Measurements from ENCODE around the gene RHOD.

The RHOD gene

DNA sequence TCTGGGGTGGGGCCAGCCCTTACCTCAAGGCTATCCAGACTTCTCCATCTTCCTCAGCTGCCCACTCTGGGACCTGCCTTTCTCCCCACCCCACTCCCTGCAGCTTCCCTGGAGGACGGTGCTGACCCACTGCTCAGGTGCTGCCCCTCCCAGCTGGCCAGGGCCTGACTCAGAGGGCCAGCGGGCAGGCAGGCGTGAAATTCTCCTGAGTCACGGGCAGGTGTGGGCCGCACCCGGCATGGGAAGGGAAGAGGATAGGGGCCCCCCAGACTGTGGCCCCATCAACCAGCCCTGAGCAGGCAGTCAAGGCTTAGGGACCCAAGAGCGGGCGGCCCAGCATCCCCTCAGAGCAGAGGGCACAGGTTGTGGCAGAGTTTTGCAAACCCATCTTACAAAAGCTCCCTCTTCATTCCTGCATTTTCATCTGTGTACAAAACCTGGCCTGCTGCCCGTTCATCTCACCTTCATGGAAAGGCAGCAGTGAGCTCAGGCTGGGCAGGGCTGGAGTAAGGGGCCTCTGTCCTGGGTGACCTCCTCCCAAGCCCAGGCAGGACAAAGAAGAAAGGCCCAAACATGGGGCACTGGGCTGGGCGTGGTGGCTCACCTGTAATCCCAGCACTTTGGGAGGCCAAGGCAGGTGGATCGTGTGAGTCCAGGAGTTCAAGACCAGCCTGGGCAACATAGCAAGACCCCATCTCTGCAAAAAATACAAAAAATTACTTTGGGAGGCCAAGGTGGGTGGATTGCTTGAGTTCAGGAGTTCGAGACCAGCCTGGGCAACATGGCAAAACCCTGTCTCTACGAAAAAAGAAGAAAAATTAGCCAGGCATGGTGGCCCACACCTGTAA, 6.1 kb downstream of the RHOD start:
- DNase-seq (ENCODE audit: low read depth): no peak

DNA sequence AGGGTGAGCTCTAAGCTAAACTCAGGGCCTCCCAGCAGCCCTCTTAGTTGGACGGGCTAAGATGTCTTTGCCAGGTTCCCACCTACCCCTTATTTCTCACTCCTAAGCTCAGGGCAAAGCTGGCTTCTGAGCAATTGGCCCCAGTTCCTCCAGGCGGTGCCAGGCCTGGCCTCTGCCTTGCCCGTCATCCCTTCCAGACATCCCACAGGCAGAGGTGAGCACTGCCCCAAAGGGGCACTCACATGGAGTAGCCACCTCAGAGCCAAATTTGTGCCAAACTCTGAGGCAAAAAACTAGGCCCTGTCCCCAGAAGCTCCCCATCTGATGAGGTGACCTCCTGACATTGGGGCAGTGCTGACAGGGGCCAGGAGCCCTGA, 9.7 kb downstream of the RHOD start:
- DNase-seq (ENCODE audit: low read depth): no peak

DNA sequence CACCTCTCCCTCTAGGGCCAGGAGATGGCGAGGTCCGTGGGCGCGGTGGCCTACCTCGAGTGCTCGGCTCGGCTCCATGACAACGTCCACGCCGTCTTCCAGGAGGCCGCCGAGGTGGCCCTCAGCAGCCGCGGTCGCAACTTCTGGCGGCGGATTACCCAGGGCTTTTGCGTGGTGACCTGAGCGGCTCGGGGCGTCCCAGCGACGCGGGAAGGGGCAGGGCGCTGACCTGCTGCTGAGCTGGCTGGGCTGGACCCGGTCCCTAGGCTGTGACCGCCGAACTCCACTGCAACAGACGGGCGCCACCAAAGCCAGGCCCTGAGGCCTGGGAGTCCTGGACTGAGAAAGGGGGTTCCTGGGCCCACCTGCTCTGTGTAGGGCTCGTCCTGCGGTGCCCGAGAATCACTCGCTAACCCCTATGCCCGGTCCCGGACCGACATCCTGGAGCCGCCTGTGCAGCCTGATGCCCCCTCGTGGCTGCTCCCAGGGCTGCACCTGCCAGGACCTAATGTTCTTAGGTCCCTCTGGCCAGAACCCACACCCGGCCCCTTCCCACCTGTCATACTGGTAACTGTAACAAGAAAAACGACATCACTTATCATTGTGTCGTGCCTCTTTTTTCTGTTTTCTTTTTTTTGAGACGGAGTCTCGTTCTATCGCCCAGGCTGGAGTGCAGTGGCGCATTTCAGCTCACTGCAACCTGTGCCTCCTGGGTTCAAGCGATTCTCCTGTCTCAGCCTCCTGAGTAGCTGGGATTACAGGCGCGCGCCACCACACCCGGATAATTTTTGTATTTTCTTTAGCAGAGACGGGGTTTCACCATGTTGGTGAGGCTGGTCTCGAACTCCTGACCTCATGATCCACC, 15.0 kb downstream of the RHOD start:
- DNase-seq (ENCODE audit: low read depth): no peak

DNA sequence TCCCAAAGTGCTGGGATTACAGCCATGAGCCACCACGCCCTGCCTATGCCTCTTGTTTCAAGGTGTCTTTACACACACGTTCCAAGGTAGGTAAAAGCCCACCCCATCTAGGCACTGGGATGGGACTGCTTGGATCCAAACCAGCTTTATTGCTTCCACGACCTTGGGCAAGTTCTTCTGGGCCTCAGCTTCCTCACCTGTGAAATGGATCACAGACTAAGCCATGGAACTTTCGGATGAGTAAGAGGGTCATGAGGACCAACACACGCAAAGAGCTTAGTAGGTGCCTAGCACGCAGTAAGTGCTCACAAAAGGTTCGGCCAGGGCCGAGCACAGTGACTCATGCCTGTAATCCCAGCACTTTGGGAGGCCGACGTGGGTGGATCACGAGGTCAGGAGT, 15.6 kb downstream of the RHOD start:
- no peak for DNase-seq (ENCODE audit: low read depth)

DNA sequence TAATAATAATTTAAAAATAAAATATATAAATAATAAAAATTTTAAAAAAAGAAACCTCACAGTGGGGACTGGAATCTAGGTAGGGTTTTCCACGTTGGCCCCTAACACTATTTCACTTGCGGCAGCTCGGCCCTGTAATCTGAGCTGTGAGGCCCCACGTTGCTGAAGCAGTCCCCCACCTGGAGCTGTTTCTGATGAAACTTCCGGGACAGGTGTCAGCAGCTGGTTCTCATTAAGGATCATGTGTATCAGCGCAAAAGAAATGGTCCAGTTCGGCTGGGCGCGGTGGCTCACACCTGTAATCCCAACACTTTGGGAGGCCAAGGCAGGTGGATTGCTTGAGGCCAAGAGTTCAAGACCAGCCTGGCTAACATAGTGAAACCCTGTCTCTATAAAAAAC, 17.3 kb downstream of the RHOD start:
- DNase-seq (ENCODE audit: low read depth): no peak

DNA sequence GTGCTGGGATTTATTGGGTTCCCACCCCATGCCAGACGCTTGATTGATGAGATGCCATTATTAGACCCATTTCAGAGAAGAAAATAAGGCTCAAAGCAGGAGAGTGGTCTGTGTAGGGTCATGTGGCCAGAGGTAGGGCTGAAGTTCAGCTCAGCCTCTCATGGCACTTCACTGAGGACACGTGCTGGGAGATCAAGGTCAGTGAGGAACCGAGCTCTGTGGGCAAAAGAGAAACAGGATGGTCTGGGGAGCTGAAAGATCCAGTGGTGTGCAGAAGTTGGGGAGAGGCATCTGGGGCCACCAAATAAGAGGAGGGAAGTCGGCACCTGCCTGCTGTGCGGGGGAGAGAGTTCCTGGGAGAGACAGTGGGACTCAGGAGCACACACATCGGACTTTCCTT, 19.6 kb downstream of the RHOD start:
- no peak for DNase-seq (ENCODE audit: low read depth)

DNA sequence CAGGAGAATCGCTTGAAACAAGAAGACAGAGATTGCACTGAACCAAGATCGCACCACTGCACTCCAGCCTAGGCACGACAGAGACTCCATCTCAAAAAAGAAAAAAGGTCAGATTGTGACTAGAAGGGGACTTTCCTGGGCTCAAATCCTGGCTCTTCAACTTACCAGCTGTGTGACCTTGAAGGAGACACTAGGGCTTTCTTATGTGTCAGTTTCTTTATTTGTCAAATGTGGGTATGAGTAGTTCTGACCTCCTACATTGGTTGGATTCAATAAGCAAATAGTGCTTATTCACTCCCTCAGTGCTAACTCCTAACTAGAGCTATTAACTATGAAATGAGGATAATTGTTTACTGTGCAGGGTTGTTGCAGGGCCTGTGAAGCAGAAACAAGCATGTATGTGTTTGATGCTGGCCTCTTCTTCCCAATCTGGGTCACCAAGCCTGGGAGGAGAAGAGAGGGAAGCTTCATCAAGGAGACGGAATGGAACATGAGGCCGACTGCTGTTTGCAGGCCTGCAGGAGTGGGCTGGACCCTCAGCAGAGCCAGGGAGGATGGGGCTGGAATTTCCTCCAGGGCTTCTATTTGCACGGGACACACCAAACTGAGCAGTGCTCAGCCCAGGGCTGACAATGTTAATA, 22.5 kb downstream of the RHOD start:
- DNase-seq (ENCODE audit: low read depth): no peak

DNA sequence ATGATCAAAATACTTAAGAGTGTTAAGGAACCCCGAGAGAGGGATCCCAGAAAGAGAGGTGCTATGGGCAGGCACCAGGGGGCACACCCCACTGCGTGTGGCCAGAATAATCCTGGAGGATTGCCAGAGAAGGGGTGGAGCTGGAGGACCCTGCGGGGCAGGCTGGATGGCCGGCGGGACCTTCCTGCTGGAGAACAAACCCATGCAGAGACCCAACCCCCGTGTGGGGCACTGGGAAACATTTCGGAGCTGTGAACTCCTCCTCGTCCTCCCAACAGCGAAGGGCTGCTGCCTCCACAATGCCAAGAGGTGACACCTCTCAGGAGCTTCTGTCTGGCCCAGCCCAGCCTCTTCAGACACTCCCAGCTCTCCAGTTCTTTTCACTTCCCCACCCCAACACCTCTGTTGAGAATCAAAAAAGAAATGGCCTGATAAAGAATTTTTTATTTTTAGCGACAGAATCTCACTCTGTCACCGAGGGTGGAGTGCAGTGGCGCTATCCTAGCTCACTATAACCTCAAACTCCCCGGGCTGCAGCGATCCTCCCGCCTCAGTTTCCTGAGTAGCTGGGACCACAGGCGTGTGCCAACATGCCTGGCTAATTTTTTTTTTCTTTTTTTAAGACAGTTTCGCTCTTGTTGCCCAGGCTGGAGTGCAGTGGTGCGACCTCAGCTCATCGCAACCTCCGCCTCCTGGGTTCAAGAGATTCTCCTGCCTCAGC, 25.6 kb downstream of the RHOD start:
- DNase-seq (ENCODE audit: low read depth): no peak

DNA sequence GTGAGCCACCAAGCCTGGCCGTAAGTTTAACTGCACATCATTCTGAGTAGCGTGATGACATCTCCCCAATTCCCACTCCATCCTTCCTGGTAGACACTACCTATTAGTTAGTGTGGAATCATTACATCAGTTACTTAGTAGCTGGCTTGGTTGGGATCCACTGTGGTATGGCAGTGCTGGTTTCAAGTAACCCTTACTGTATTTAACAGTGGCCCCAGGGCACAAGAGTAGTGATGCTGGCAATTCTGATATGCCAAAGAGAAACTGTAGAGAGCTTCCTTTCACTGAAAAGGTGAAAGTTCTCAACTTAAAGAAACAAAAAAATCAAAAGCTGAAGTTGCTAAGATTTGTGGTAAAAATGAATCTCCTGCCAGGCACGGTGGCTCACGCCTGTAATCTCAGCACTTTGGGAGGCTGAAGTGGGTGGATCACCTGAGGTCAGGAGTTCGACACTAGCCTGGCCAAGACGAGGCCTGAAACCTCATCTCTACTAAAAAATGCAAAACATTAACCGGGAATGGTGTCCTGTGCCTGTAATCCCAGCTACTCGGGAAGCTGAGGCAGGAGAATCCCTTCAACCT, 27.2 kb downstream of the RHOD start:
- DNase-seq (ENCODE audit: low read depth): no peak

DNA sequence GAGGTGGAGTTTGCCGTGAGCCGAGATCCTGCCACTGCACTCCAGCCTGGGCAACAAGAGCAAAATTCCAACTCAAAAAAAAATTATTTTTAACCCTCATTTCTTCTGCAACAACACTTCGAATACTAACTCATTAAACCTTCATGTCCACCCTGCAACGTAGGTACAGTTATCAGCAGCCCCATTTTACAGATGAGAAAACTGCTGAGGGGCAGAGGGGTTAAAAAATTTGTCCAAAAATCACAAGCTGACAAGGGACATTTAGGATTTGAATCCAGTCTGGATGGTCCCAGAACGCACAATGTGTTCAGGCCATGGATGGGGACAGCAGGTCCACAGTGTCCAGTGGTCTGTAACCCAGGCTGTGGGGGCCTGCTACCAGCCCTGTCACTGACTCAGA, 29.0 kb downstream of the RHOD start:
- DNase-seq (ENCODE audit: low read depth): no peak

DNA sequence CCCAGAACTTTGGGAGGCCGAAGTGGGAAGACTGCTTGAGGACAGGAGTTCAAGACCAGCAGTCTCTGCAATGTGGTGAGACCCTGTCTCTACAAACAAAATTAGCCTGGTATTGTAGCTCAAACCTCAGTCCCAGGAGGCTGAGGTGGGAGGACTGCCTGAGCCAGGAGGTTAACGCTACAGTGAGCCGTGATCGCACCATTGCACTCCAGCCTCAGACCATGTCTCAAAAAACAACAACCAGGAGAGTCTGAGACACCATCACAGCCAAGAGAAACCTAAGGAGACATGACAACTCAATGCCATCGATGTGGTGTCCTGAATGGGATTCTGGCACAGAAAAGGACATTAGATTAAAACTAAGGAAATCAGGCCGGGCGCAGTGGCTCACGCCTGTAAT, 34.1 kb downstream of the RHOD start:
- no peak for DNase-seq (ENCODE audit: low read depth)

DNA sequence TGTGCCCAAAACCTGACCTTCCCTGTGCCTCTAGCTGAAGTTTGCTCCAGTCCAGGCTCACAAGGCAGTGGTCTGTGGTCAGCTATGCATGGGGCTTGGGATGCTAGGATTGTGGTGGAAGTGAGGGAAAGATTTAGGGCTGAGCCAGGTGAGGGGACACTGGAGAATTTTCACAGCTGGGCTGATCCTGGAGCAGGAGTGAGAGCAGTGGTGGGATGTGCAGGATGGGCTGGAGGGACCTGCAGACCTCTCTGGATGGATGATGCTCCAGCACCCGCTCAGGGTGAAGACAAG, 38.5 kb downstream of the RHOD start:
- DNase-seq (ENCODE audit: low read depth): no peak

DNA sequence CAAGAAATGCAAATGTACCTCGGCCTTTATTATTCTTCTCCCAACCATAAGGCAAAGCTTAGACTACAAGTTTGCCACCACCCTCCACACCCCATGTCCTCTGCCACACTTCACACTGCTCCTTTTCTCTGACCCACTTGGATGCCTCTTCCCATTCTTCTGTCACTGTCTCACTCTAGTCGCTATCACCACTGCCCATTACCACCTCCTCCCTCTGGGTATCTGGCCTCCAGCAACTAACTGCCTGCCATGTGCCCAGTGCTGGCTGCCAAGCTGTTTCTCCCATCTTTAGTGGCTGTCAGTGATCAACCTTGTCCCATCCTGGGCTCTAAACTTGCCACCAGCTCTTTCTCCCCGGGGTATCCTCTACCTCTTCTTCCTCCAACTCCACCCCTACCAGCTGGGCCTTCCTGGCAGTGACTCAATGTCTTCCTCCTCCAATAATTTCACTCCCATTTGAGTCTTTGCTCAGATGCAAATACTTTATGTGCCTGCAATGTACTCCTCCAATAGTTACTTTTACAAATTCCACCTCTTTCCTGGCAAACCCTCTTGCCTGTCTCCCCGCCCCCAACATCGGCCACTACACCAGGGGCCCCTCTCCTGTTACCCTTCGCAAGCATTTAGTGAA, 42.3 kb downstream of the RHOD start:
- no peak for DNase-seq (ENCODE audit: low read depth)

DNA sequence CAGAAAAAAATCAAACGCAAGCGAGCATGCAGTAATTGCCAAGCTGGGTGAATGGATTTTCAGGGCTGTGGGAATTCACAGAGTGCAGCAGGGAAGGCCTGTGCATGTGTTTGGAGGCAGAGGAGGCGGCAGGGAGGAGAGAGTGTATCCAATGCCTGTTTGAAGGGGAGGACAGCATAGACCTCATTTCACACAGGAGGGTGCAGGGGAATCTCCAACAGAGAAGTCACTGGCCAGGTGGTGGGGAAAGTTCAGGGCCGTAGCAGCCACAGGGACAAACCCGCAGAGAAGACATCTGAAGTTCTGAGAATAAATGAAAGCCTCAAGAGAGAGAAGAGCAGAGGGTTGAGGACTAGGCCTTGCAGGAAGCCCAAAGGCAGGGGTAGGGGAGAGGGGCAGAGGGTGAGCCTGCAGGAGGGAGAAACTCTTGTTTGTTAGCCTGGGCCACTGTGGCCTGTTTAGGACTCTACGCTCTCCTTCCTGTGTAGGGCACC, 43.2 kb downstream of the RHOD start:
- DNase-seq (ENCODE audit: low read depth): no peak

DNA sequence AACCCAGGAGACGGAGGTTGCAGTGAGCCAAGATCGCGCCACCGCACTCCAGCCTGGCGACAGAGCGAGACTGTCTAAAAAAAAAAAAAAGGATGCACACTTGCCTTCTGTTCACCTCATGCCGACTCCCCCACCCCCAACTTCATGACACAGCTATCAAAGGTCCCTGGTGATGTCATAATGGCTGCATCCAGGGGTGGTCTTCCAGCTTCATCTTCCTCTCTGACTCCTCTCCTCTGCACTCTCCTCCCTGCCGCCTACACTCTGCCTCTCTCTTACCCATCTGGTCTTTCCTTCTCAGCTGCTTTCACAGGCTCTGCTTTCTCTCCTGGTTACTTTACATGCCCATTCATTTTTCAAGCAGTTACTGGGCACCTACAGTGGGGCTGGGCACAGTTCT, 46.0 kb downstream of the RHOD start:
- no peak for DNase-seq (ENCODE audit: low read depth)

DNA sequence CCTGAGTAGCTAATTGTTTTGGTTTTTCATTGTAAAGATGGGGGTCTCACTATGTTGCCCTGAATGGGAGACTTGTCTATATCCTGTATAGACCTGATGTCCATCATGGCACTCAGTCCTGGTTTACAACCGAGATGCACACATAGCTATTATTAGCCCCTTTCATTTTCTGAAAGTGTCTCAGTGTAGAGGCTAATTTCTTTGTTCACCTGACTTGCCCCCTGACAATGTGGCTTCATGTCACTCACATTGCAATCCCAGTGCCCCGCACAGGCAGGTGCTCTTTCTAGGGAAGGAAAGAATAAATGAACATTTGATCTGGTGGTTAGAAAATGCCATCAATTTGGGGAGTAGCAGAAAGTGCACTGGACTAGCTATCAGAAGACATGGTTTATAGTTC, 49.3 kb downstream of the RHOD start:
- no peak for DNase-seq (ENCODE audit: low read depth)

DNA sequence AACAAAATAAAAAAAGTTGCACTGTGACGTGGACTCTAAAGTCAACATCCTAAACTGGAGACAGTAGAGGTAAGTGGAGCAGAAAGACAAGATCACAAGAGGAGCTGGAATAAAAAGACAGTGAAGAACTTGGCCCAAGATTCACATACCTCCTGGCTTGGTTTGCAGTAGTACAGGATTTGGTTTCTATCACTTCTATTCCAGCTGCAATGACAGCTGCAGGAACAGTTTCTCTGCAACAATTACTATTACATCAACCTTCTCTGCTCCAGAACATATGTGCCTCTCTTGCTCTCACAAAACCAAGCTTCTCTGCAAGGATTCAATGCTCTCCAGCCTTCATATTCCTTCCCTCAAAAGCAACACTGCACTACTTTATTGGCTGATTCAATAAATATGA, 54.6 kb downstream of the RHOD start:
- peak; percentile 72 for DNase-seq (ENCODE audit: low read depth)

DNA sequence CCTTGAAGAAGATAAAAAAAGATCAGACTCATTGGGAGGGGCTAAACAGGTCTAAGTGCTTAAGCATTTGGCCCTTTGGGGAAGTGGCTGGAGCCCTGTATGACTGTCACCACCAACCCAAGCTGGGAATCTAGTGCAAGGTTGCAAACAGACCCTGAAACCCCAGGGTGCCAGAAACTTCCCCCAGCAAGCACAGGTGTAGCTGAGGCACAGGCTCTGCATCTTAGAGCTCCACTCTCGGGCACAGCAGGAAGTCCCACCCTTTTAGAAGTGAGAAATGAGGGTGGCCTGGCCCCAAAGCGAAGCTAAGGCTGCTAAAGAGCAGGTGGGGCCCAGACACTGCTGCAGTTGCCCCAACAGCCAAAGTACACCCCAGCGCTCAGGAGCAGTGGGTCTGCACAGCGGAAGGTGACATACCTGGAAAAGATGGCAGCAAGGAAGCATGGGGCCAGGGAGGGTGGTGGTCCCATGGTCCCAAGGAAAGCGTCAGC, 56.6 kb downstream of the RHOD start:
- DNase-seq (ENCODE audit: low read depth): no peak

DNA sequence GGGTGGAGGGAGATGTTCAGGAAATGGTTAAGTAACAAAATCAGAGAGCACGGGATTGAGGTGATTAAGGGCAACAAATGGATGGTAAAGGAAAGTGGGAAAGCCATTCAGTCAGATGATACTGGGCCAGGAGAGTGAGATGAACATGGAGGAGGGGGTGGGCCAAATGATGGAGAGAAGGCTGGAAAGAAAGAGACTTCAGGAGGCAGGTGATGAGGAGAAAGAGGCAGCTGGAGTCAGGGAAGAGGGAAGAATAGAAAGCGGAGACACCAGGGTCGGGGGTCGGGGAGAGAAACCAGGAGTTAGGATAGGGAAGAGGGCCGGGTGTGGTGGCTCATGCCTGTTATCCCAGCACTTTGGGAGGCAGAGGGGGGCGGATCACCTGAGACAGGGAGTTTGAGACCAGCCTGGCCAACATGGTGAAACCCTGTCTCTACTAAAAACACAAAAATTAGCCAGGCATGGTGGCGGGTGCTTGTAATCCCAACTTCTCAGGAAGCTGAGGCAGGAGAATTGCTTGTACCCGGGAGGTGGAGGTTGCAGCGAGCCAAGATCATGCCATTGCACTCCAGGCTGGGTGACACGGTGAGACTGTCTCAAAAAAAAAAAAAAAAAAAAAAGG, 57.7 kb downstream of the RHOD start:
- DNase-seq (ENCODE audit: low read depth): no peak

DNA sequence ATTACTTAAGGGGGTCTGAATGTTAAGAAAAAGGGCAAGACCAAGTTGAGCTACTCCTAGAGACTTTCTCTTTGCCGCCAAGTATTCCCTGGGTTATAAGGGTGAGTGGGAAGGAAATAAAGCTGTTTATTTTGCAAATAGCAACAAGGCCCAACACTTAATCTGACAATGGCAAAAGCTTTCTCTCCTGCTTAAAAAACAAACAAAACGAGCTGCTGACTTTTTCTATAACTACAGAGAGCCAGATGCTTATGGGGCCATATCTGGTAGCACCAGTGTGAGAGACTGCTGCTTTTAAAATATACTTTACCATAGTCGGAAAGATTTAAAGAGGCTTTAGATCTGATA, 60.1 kb downstream of the RHOD start:
- DNase-seq (ENCODE audit: low read depth): no peak

DNA sequence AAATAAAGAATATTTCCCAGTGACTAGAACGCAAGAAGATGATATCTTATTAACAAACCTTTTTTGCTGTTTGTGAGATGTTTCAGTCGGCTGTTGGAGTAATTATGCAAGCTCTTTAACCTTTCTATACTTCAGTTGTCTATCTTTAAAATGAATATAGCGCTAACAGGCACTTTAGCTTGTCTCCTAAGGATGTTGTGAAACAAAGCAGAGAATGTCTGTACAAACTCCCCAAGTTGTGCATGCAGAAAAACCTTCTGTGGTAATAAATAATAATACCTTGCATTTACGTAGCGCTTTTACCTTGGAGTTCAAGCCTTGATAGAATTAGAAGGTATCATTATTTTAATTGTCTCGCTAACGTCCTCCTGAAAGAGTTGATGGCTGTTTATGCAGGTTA, 60.5 kb downstream of the RHOD start:
- DNase-seq (ENCODE audit: low read depth): no peak
